ENCODE measurements around the gene KNSTRN. TPM values are rescaled to one million over a fixed set of nuclear protein-coding genes. Genes with fewer than 3 reads are reported as not detected.

KNSTRN gene
- total RNA-seq, 2 experiments from 2014 or later, result 2.8 to 3.0 TPM

GRCh38 chr15:40439461-40439959, 57.0 kb downstream of the KNSTRN start:
- TF ChIP-seq, protein P1, sequence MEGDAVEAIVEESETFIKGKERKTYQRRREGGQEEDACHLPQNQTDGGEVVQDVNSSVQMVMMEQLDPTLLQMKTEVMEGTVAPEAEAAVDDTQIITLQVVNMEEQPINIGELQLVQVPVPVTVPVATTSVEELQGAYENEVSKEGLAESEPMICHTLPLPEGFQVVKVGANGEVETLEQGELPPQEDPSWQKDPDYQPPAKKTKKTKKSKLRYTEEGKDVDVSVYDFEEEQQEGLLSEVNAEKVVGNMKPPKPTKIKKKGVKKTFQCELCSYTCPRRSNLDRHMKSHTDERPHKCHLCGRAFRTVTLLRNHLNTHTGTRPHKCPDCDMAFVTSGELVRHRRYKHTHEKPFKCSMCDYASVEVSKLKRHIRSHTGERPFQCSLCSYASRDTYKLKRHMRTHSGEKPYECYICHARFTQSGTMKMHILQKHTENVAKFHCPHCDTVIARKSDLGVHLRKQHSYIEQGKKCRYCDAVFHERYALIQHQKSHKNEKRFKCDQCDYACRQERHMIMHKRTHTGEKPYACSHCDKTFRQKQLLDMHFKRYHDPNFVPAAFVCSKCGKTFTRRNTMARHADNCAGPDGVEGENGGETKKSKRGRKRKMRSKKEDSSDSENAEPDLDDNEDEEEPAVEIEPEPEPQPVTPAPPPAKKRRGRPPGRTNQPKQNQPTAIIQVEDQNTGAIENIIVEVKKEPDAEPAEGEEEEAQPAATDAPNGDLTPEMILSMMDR (IDR thresholded peaks at IDR 0.05), result no peak
- Histone ChIP-seq H3K4me1 (ENCODE audit: insufficient read depth, low read length) (peaks cover 70% of the 10 kb centered on the region), H3K27me3 (ENCODE audit: control insufficient read depth in 1 of 2, insufficient read depth in 2 of 2, low read length in 2 of 2) (peaks cover 24% of the 10 kb centered on the region in 2 experiments)

DNA sequence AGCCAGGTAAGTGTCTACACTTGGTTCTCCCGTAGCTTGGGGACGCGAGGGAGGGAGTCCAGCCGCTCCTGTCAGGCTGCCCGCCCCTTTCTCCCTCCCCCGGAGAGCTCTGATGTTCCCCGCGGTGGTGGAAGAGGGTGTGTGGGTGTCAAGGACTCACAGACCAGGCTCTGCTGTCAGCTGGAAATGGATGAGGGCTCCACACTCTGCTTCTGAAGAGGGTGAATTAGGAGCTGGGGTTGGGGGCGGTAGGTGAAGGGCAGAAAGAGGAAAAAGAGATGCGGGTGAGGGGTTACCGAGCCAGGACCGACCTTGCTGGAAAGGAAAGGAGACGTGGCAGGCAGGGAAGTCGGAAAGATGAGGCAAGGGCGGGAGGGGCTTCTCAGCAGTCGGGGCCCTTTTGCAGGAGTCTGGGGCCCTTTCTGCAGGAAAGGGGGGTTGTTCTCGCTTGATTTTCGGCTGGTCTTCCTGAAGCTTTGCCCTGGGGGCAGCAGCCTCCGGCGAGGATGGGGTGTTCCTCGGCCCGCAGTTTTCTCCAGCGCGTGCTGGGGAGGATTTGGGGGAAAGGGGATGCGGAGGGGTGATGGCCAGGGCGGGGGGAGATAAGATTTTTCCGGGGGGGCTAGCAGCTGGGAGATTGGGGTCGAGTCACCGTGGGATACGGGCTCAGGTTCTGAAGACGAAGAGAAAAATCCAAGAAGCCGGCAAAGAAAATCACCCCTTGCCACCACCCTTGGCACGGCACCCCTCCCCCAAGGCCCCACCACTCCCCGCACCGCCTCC, 57.6 kb downstream of the KNSTRN start:
- Mint-ChIP-seq H3K4me1 (ENCODE audit: low read depth) (peaks cover 77% of the 10 kb centered on the region), H3K27ac (peak overlapping the region; percentile 79), H3K4me3 (peak overlapping the region; percentile 93), H3K27me3 (peaks cover 41% of the 10 kb centered on the region), H3K9me3 (no peaks in the 10 kb centered on the region), H3K36me3 (ENCODE audit: low read depth) (peaks cover 10% of the 10 kb centered on the region)
- H3K27ac ChIP-seq (ENCODE audit: low read depth in 1 of 2, low read length in 2 of 2), result no peak overlapping the region
- CTCF ChIA-PET, result interaction anchor here (0.5 to 3.6 kb wide), 5 partner anchors 13 to 269 kb away, joined by 3 to 13 read pairs (median 4); no protein-coding TSS in a partner anchor
- no peaks in the 10 kb centered on the region for H3K36me3 ChIP-seq (ENCODE audit: insufficient read depth, low read length)
- ATAC-seq (ENCODE audit: poor library complexity) (no peak), DNase-seq (peak in 4 of 14 experiments; percentile 24 to 66 (median 40))
- H3K9me3 ChIP-seq (ENCODE audit: control insufficient read depth in 1 of 2, insufficient read depth in 1 of 2, low read length in 2 of 2), result peaks cover 0 to 7% of the 10 kb centered on the region in 2 experiments
- TF ChIP-seq, protein P1 (IDR thresholded peaks at IDR 0.05), result peak; percentile 23
- H3K4me1 ChIP-seq (ENCODE audit: insufficient read depth, low read length), result peaks cover 73% of the 10 kb centered on the region
- POLR2A ChIA-PET, result interaction anchor here (0.6 to 7.4 kb wide), 20 partner anchors 9 to 254 kb away, joined by 3 to 106 read pairs (median 5); partner anchors contain the start of genes CCDC32, DISP2, INAFM2 and IVD
- peak overlapping the region; percentile 71 for H3K4me3 ChIP-seq (ENCODE audit: low read length)
- intact Hi-C loops (cut with DNase I, micrococcal nuclease), result loop anchor here in 1 of 2 experiments (2.0 to 10.0 kb wide), 3 partner anchors 55 to 155 kb away; partner anchors contain the start of gene KNL1
- H3K27me3 ChIP-seq (ENCODE audit: control insufficient read depth in 1 of 2, insufficient read depth in 2 of 2, low read length in 2 of 2), result peaks cover 24% of the 10 kb centered on the region in 2 experiments

More at GRCh38 chr15:40439461-40439959, 57.0 kb downstream of the KNSTRN start:
- H3K36me3 Mint-ChIP-seq (ENCODE audit: low read depth), result peaks cover 10% of the 10 kb centered on the region
- peaks cover 74% of the 10 kb centered on the region for H3K4me1 Mint-ChIP-seq (ENCODE audit: low read depth)
- ChIA-PET POLR2A (interaction anchor here (1.4 to 7.4 kb wide), 7 partner anchors 15 to 130 kb away, joined by 5 to 106 read pairs (median 6); partner anchors contain the start of genes DISP2, IVD and RPUSD2), CTCF (interaction anchor here (0.5 to 3.6 kb wide), 2 partner anchors 38 to 67 kb away, joined by 5 to 13 read pairs; no protein-coding TSS in a partner anchor)
- intact Hi-C loops (cut with DNase I, micrococcal nuclease), result loop anchor here in 1 of 2 experiments (2.0 kb wide), 1 partner anchor 55 kb away; no protein-coding TSS in a partner anchor
- H3K27ac Mint-ChIP-seq, result peak overlapping the region; percentile 79
- peak overlapping the region; percentile 71 for H3K4me3 ChIP-seq (ENCODE audit: low read length)
- no peak for ATAC-seq (ENCODE audit: poor library complexity)
- H3K36me3 ChIP-seq (ENCODE audit: insufficient read depth, low read length), result no peaks in the 10 kb centered on the region
- H3K4me3 Mint-ChIP-seq, result peak overlapping the region; percentile 93
- peaks cover 41% of the 10 kb centered on the region for H3K27me3 Mint-ChIP-seq
- peaks cover 0 to 7% of the 10 kb centered on the region in 2 experiments for H3K9me3 ChIP-seq (ENCODE audit: control insufficient read depth in 1 of 2, insufficient read depth in 1 of 2, low read length in 2 of 2)
- DNase-seq, result peak in 1 of 14 experiments; percentile 30
- H3K27ac ChIP-seq (ENCODE audit: low read depth in 1 of 2, low read length in 2 of 2), result no peak overlapping the region
- no peaks in the 10 kb centered on the region for H3K9me3 Mint-ChIP-seq
